ENCODE measurements around the gene SIK3.
A peak's percentile ranks its signal among the peaks of the same experiment; 100 is the strongest.

Gene SIK3

GRCh38 chr11:116851626-116852025 lies 246.6 kb downstream of the SIK3 start:
- DNase-seq, result no peak
- no peak overlapping the region for H3K9ac ChIP-seq (ENCODE audit: low read length)

DNA sequence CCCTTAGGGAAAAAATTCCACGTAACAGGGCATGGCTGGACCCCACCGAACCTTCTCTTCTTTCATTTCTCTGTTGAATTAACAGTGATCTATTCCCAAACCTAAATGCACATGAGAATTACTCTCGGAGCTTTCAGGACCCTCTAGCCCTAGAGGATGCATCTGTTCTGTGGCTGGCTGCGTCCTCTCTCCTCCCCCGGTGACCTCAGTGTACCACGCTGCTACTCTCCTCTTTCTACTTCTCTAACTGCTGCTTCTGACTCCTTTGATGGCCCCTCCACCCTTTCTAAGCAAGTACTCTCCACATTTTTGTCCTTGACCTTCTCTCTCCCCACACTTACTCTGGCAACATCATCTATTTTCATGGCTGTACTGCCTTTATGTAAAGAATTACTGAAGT lies 248.7 kb downstream of the SIK3 start:
- TF ChIP-seq EZH2phosphoT487 (IDR thresholded peaks at IDR 0.05; ENCODE audit: low read length) (no peak), CTCF (IDR thresholded peaks at IDR 0.05; ENCODE audit: low read length) (no peak), EZH2 (optimal IDR thresholded peaks at IDR 0.05; ENCODE audit: low read depth, low read length) (no peak)
- peaks cover 16% of the 10 kb centered on the region for H3F3A ChIP-seq (ENCODE audit: insufficient read depth, low read length)
- no peaks in the 10 kb centered on the region for H4K20me1 ChIP-seq (ENCODE audit: insufficient read depth, low read length)
- peaks cover 6% of the 10 kb centered on the region for H3K79me2 ChIP-seq (ENCODE audit: low read length)
- no peaks in the 10 kb centered on the region for H3K9me2 ChIP-seq (replicated peaks; ENCODE audit: insufficient read depth, low read length)
- H2AFZ ChIP-seq (ENCODE audit: low read length), result no peak overlapping the region
- no peak overlapping the region for H3K27ac ChIP-seq (ENCODE audit: low read length)
- no peak overlapping the region for H3K9ac ChIP-seq (ENCODE audit: low read length)
- H3K4me2 ChIP-seq (ENCODE audit: low read depth, low read length), result no peak overlapping the region
- H3K27me3 ChIP-seq (replicated peaks; ENCODE audit: insufficient read depth, low read length), result no peaks in the 10 kb centered on the region
- DNase-seq, result no peak
- H3K9me3 ChIP-seq (replicated peaks; ENCODE audit: insufficient read depth, low read length), result no peaks in the 10 kb centered on the region
- H3K4me1 ChIP-seq (ENCODE audit: low read length), result peaks cover 35% of the 10 kb centered on the region
- no peaks in the 10 kb centered on the region; the same call in 1 of the 2 replicates for H3K36me3 ChIP-seq (replicated peaks; ENCODE audit: insufficient read depth, low read length)
- H3K4me3 ChIP-seq (ENCODE audit: low read length), result no peak overlapping the region

More at GRCh38 chr11:116851626-116852025, 246.6 kb downstream of the SIK3 start:
- Histone ChIP-seq H2AFZ (ENCODE audit: low read length) (no peak overlapping the region), H4K20me1 (ENCODE audit: insufficient read depth, low read length) (no peaks in the 10 kb centered on the region), H3K4me1 (ENCODE audit: low read length) (peaks cover 39% of the 10 kb centered on the region), H3K9me3 (replicated peaks; ENCODE audit: insufficient read depth, low read length) (no peaks in the 10 kb centered on the region), H3F3A (ENCODE audit: insufficient read depth, low read length) (peaks cover 17% of the 10 kb centered on the region), H3K9me2 (replicated peaks; ENCODE audit: insufficient read depth, low read length) (no peaks in the 10 kb centered on the region), H3K36me3 (replicated peaks; ENCODE audit: insufficient read depth, low read length) (no peaks in the 10 kb centered on the region; the same call in none of the 2 replicates), H3K4me3 (ENCODE audit: low read length) (no peak overlapping the region), H3K4me2 (ENCODE audit: low read depth, low read length) (no peak overlapping the region), H3K79me2 (ENCODE audit: low read length) (peaks cover 6% of the 10 kb centered on the region), H3K27ac (ENCODE audit: low read length) (peak overlapping the region; percentile 99; the same call in 1 of the 2 replicates), H3K27me3 (replicated peaks; ENCODE audit: insufficient read depth, low read length) (no peaks in the 10 kb centered on the region)
- TF ChIP-seq EZH2phosphoT487 (IDR thresholded peaks at IDR 0.05; ENCODE audit: low read length) (no peak), CTCF (IDR thresholded peaks at IDR 0.05; ENCODE audit: low read length) (no peak), EZH2 (optimal IDR thresholded peaks at IDR 0.05; ENCODE audit: low read depth, low read length) (no peak)

- Histone ChIP-seq H3K4me1 (ENCODE audit: low read length) (peaks cover 30% of the 10 kb centered on the region), H3K4me2 (ENCODE audit: low read depth, low read length) (no peak overlapping the region), H4K20me1 (ENCODE audit: insufficient read depth, low read length) (no peaks in the 10 kb centered on the region), H3K9me2 (replicated peaks; ENCODE audit: insufficient read depth, low read length) (no peaks in the 10 kb centered on the region), H3K79me2 (ENCODE audit: low read length) (peaks cover 6% of the 10 kb centered on the region), H3K4me3 (ENCODE audit: low read length) (no peak overlapping the region), H3K9me3 (replicated peaks; ENCODE audit: insufficient read depth, low read length) (no peaks in the 10 kb centered on the region), H3K36me3 (replicated peaks; ENCODE audit: insufficient read depth, low read length) (no peaks in the 10 kb centered on the region; the same call in none of the 2 replicates), H3K27ac (ENCODE audit: low read length) (no peak overlapping the region), H3K27me3 (replicated peaks; ENCODE audit: insufficient read depth, low read length) (no peaks in the 10 kb centered on the region), H3K9ac (ENCODE audit: low read length) (no peak overlapping the region), H3F3A (ENCODE audit: insufficient read depth, low read length) (peaks cover 11% of the 10 kb centered on the region), H2AFZ (ENCODE audit: low read length) (no peak overlapping the region)
- no peak for DNase-seq
- no peak for TF ChIP-seq CTCF (IDR thresholded peaks at IDR 0.05; ENCODE audit: low read length)
These were observed 249.2 kb downstream of the SIK3 start for GRCh38 chr11:116849060-116849459.

All from MM.1S (cell line).